ENCODE data around the gene RBP3. TPM values are rescaled to one million over a fixed set of nuclear protein-coding genes. Genes with fewer than 3 reads are reported as not detected.

Gene RBP3
- total and polyA plus RNA-seq, 9 donors = not detected

GRCh38 chr10:47318706-47319105 is 29.5 kb upstream of the RBP3 start:
- no peaks in the 10 kb centered on the region for H3K27me3 ChIP-seq
- DNase-seq = peak in 1 of 5 donors; percentile 3
- H3K9me3 ChIP-seq = no peaks in the 10 kb centered on the region
- intact Hi-C loops (cut with DNase I) = loop anchor here in 1 of 4 donors (10.0 kb wide), 1 partner anchor 294 kb away; no protein-coding TSS in a partner anchor
- WGBS, 3 donors = 79% methylated on average over 9 of the region's 9 CpGs
- TF ChIP-seq, protein P1, sequence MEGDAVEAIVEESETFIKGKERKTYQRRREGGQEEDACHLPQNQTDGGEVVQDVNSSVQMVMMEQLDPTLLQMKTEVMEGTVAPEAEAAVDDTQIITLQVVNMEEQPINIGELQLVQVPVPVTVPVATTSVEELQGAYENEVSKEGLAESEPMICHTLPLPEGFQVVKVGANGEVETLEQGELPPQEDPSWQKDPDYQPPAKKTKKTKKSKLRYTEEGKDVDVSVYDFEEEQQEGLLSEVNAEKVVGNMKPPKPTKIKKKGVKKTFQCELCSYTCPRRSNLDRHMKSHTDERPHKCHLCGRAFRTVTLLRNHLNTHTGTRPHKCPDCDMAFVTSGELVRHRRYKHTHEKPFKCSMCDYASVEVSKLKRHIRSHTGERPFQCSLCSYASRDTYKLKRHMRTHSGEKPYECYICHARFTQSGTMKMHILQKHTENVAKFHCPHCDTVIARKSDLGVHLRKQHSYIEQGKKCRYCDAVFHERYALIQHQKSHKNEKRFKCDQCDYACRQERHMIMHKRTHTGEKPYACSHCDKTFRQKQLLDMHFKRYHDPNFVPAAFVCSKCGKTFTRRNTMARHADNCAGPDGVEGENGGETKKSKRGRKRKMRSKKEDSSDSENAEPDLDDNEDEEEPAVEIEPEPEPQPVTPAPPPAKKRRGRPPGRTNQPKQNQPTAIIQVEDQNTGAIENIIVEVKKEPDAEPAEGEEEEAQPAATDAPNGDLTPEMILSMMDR (IDR thresholded peaks at IDR 0.05) = no peak
- no peak for TF ChIP-seq POLR2A (IDR thresholded peaks at IDR 0.05)
- TF ChIP-seq EP300 (IDR thresholded peaks at IDR 0.05) = no peak
- H3K36me3 ChIP-seq = no peaks in the 10 kb centered on the region
- H3K27ac ChIP-seq = no peak overlapping the region
- no peaks in the 10 kb centered on the region for H3K4me1 ChIP-seq (ENCODE audit: insufficient read depth)
- no peak overlapping the region for H3K4me3 ChIP-seq

- intact Hi-C loops (cut with DNase I) = loop anchor here in 1 of 4 donors (10.0 kb wide), 1 partner anchor 295 kb away; no protein-coding TSS in a partner anchor
- Histone ChIP-seq H3K4me3 (no peak overlapping the region), H3K36me3 (no peaks in the 10 kb centered on the region), H3K27ac (no peak overlapping the region), H3K9me3 (no peaks in the 10 kb centered on the region), H3K4me1 (ENCODE audit: insufficient read depth) (no peaks in the 10 kb centered on the region), H3K27me3 (no peaks in the 10 kb centered on the region)
- TF ChIP-seq, protein P1 (IDR thresholded peaks at IDR 0.05) = no peak
- no peak for TF ChIP-seq POLR2A (IDR thresholded peaks at IDR 0.05)
- no peak for TF ChIP-seq EP300 (IDR thresholded peaks at IDR 0.05)
- DNase-seq = peak in 1 of 5 donors; percentile 7
- 83 to 91% (median 83%) methylated on average over 8 of the region's 8 CpGs for WGBS, 3 donors
Observed at GRCh38 chr10:47319784-47320183, 28.4 kb upstream of the RBP3 start.

DNA sequence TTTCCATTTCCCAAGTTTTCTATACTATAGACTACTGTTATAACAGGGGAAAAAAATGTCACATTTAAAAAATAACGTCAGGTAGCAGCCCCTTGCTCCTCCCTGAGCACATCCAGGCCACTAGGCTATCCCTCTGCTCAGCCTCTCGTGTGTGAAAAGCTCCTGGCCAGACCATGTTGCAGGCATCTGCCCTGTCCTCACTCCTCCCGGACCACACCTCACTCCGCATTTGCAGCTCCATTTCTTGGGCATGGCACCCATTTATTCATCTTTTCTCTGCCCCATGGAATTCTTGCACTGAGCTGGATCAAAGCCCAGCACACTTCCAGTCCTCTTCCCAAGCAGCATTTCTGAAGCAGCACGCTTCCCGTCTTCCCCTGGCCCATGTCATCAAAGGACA is 27.4 kb upstream of the RBP3 start:
- no peak overlapping the region for H3K4me3 ChIP-seq
- no peaks in the 10 kb centered on the region for H3K9me3 ChIP-seq
- 52 to 59% (median 57%) methylated on average over 6 of the region's 6 CpGs for WGBS, 3 donors
- H3K36me3 ChIP-seq = no peaks in the 10 kb centered on the region
- no peak overlapping the region for H3K27ac ChIP-seq
- intact Hi-C loops (cut with DNase I) = no loop called here
- H3K27me3 ChIP-seq = no peaks in the 10 kb centered on the region
- no peak for DNase-seq
- TF ChIP-seq, protein P1 (IDR thresholded peaks at IDR 0.05) = no peak
- TF ChIP-seq POLR2A (IDR thresholded peaks at IDR 0.05) (no peak), EP300 (IDR thresholded peaks at IDR 0.05) (no peak)
- no peaks in the 10 kb centered on the region for H3K4me1 ChIP-seq (ENCODE audit: insufficient read depth)

DNA sequence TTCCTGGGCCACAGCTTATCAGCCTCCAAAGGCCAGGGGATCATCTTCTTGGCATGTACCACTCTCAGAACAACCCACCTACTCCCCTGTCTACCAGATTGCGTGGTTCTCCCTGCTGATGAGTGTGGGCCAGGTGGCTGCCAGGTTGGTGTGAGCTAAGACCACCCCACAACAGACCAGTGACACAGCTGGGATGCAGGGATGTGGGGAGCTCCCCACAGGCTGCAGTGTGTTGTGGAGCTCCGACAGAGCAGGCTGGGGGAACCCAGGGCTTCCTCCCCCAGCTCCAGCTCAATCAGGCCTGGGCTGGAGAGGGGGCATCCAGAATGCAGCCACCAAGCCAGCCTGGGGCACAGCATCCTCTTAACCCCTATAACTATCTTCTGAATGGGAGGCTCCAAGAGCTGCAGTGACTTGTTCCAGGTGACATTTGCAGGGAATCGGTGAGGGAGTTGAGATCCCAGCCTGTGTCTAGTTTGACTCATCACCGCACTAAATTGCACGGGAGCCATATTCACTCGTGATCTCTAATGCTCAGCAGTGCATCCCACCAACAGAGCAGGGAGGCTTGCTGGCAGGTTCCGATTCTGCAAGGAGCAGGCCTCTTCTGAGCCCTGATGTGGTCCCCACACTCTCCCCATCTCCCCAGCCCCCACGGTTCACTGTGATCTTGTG is 26.5 kb upstream of the RBP3 start:
- TF ChIP-seq POLR2A (IDR thresholded peaks at IDR 0.05) (no peak), EP300 (IDR thresholded peaks at IDR 0.05) (no peak)
- TF ChIP-seq, protein P1 (IDR thresholded peaks at IDR 0.05) = no peak
- intact Hi-C loops (cut with DNase I) = no loop called here
- no peak overlapping the region for H3K27ac ChIP-seq
- 70 to 90% (median 83%) methylated on average over 8 of the region's 8 CpGs for WGBS, 3 donors
- H3K4me3 ChIP-seq = no peak overlapping the region
- no peaks in the 10 kb centered on the region for H3K36me3 ChIP-seq
- DNase-seq = peak in 1 of 5 donors; percentile 9
- no peaks in the 10 kb centered on the region for H3K4me1 ChIP-seq (ENCODE audit: insufficient read depth)
- H3K27me3 ChIP-seq = no peaks in the 10 kb centered on the region
- no peaks in the 10 kb centered on the region for H3K9me3 ChIP-seq

Measured in ovary (tissue), 9 donors.